Tibial nerve (tissue), 4 donors: Measurements from ENCODE around the gene RAPGEF6. TPM values are rescaled to one million over a fixed set of nuclear protein-coding genes. Genes with fewer than 3 reads are reported as not detected.

Source experiments
- DNase-seq, 2 donors: peaks; one replicate each; pipeline ENCODE4 v3.0.0-alpha.2; 2019; ENCODE audit warnings: low spot score in 2 of 2
- H3K27ac ChIP-seq, 4 donors: fragments of 200-600 bp; sonication (generic) in 3 of 4; one replicate each; pipeline ENCODE4 v1.5.1; 2017 to 2019; ENCODE audit warnings: mild to moderate bottlenecking in 1 of 4
- H3K27me3 ChIP-seq, 2 donors: fragments of 200-600 bp; sonication (generic) in 1 of 2; one replicate each; pipeline versions ENCODE4 v1.5.1 to v1.6.0; 2017 to 2019
- H3K36me3 ChIP-seq, 3 donors: fragments of 200-600 bp; sonication (generic); one replicate each; pipeline ENCODE4 v1.5.1; 2018 to 2019
- H3K4me1 ChIP-seq, 4 donors: fragments of 200-600 bp; sonication (generic) in 3 of 4; one replicate each; pipeline ENCODE4 v1.5.1; 2017 to 2019
- H3K4me3 ChIP-seq, 4 donors: fragments of 200-600 bp; sonication (generic) in 3 of 4; one replicate each; pipeline ENCODE4 v1.5.1; 2017 to 2019; ENCODE audit warnings: mild to moderate bottlenecking in 1 of 4, moderate library complexity in 1 of 4
- H3K9me3 ChIP-seq, 4 donors: fragments of 200-600 bp; sonication (generic) in 3 of 4; one replicate each; pipeline ENCODE4 v1.5.1; 2017 to 2019
- EP300 ChIP-seq, 2 donors: sonication (generic); formaldehyde crosslinking; IDR thresholded peaks; one replicate each; pipeline ENCODE4 v1.6.1; 2017; ENCODE audit warnings: antibody characterized with exemption in 2 of 2, mild to moderate bottlenecking in 1 of 2
- POLR2A ChIP-seq, 2 donors: fragments of 450-650 bp; IDR thresholded peaks; one replicate each; pipeline ENCODE4 v1.6.1; 2017; ENCODE audit warnings: antibody characterized with exemption in 2 of 2, mild to moderate bottlenecking in 2 of 2, moderate library complexity in 2 of 2
- WGBS, 2 donors: methylation state at CpG; one replicate each; pipeline ENCODE4 v1.1.5; 2018; 5-methylcytosine and 5-hydroxymethylcytosine counted together
- total RNA-seq, 4 donors: library from RNA; depleted of rRNA; stranded (reverse); fragments of >200 nt; gene quantifications; one replicate each; pipeline ENCODE4 v1.1.0, GENCODE V29; 2016
- TF ChIP-seq, protein P1 (sequence below), 5 experiments: fragments of 200-600 bp in 3 of 5; fragments of 450-650 bp in 2 of 5; sonication (generic) in 3 of 5; IDR thresholded peaks; one replicate each; pipeline ENCODE4 v1.5.1; 2016 to 2019; ENCODE audit warnings: antibody characterized with exemption in 5 of 5, mild to moderate bottlenecking in 3 of 5, moderate library complexity in 2 of 5

RAPGEF6 gene
- total RNA-seq, 4 donors from 2014 or later, result 25.1 to 36.4 (median 26.6) TPM

- TF ChIP-seq POLR2A (IDR thresholded peaks at IDR 0.05) (no peak), EP300 (IDR thresholded peaks at IDR 0.05) (no peak)
- Histone ChIP-seq H3K9me3 (no peaks in the 10 kb centered on the region), H3K36me3 (peaks cover 0 to 16% (median 0%) of the 10 kb centered on the region in 3 donors), H3K4me1 (peaks cover 0 to 11% (median 0%) of the 10 kb centered on the region in 4 donors), H3K4me3 (no peak overlapping the region), H3K27me3 (no peaks in the 10 kb centered on the region), H3K27ac (no peak overlapping the region)
- WGBS, 2 donors, result 86 to 87% methylated on average over 8 of the region's 8 CpGs
- no peak for DNase-seq
Measured at GRCh38 chr5:131563434-131564228, 71.4 kb downstream of the RAPGEF6 start.

DNA sequence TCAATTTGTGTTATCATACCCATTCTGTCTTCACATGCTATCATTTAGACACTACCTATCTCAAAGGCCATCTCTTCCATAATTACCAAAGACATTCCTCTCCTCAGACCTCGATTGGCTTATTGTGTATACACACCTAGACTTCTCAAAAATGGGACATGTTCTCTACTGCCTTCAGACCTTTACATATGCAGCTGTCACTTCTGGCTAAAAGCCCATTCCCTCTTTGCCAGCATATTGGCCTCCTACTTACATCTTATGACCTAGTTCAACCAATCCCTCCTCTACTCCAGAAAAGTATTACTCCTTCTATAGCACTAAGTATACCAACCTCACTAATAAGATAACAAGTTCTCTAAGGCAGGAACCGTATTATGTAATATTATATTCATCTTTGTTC lies 84.4 kb downstream of the RAPGEF6 start:
- no peaks in the 10 kb centered on the region for H3K9me3 ChIP-seq
- H3K36me3 ChIP-seq, result peaks cover 0 to 8% (median 0%) of the 10 kb centered on the region in 3 donors
- H3K4me3 ChIP-seq, result no peak overlapping the region
- no peak for DNase-seq
- 90 to 94% methylated on average over 2 of the region's 2 CpGs for WGBS, 2 donors
- H3K27me3 ChIP-seq, result no peaks in the 10 kb centered on the region
- H3K27ac ChIP-seq, result no peak overlapping the region
- TF ChIP-seq POLR2A (IDR thresholded peaks at IDR 0.05), result no peak
- no peak for TF ChIP-seq EP300 (IDR thresholded peaks at IDR 0.05)
- TF ChIP-seq, protein P1, sequence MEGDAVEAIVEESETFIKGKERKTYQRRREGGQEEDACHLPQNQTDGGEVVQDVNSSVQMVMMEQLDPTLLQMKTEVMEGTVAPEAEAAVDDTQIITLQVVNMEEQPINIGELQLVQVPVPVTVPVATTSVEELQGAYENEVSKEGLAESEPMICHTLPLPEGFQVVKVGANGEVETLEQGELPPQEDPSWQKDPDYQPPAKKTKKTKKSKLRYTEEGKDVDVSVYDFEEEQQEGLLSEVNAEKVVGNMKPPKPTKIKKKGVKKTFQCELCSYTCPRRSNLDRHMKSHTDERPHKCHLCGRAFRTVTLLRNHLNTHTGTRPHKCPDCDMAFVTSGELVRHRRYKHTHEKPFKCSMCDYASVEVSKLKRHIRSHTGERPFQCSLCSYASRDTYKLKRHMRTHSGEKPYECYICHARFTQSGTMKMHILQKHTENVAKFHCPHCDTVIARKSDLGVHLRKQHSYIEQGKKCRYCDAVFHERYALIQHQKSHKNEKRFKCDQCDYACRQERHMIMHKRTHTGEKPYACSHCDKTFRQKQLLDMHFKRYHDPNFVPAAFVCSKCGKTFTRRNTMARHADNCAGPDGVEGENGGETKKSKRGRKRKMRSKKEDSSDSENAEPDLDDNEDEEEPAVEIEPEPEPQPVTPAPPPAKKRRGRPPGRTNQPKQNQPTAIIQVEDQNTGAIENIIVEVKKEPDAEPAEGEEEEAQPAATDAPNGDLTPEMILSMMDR (IDR thresholded peaks at IDR 0.05), result no peak
- H3K4me1 ChIP-seq, result no peaks in the 10 kb centered on the region

GRCh38 chr5:131548176-131548575 lies 86.9 kb downstream of the RAPGEF6 start:
- 91% methylated on average over 2 of the region's 2 CpGs for WGBS, 2 donors
- DNase-seq, result no peak
- Histone ChIP-seq H3K27ac (peak overlapping the region in 1 of 4 donors; percentile 43), H3K36me3 (peaks cover 0 to 8% (median 0%) of the 10 kb centered on the region in 3 donors), H3K9me3 (no peaks in the 10 kb centered on the region), H3K4me3 (no peak overlapping the region), H3K27me3 (no peaks in the 10 kb centered on the region), H3K4me1 (no peaks in the 10 kb centered on the region)
- TF ChIP-seq EP300 (IDR thresholded peaks at IDR 0.05) (no peak), POLR2A (IDR thresholded peaks at IDR 0.05) (no peak)
- TF ChIP-seq, protein P1 (IDR thresholded peaks at IDR 0.05), result no peak

- no peak for TF ChIP-seq POLR2A (IDR thresholded peaks at IDR 0.05)
- TF ChIP-seq EP300 (IDR thresholded peaks at IDR 0.05), result no peak
- TF ChIP-seq, protein P1 (IDR thresholded peaks at IDR 0.05), result no peak
- Histone ChIP-seq H3K27me3 (no peaks in the 10 kb centered on the region), H3K9me3 (no peaks in the 10 kb centered on the region), H3K4me3 (no peak overlapping the region), H3K4me1 (no peaks in the 10 kb centered on the region), H3K36me3 (peaks cover 0 to 8% (median 0%) of the 10 kb centered on the region in 3 donors), H3K27ac (no peak overlapping the region)
- WGBS, 2 donors, result 91 to 92% methylated on average over 1 of the region's 1 CpG
- no peak for DNase-seq
Measured at GRCh38 chr5:131545845-131546244, 89.2 kb downstream of the RAPGEF6 start.

- H3K4me3 ChIP-seq, result no peak overlapping the region
Measured at GRCh38 chr5:131542723-131543122, 92.3 kb downstream of the RAPGEF6 start.

More at GRCh38 chr5:131542723-131543122, 92.3 kb downstream of the RAPGEF6 start:
- DNase-seq, result no peak
- TF ChIP-seq EP300 (IDR thresholded peaks at IDR 0.05), result no peak
- TF ChIP-seq, protein P1 (IDR thresholded peaks at IDR 0.05), result no peak
- no peak for TF ChIP-seq POLR2A (IDR thresholded peaks at IDR 0.05)
- H3K9me3 ChIP-seq, result no peaks in the 10 kb centered on the region
- H3K27me3 ChIP-seq, result no peaks in the 10 kb centered on the region
- no peaks in the 10 kb centered on the region for H3K4me1 ChIP-seq
- H3K27ac ChIP-seq, result no peak overlapping the region
- 98 to 100% methylated on average over 1 of the region's 1 CpG for WGBS, 2 donors
- peaks cover 0 to 5% (median 0%) of the 10 kb centered on the region in 3 donors for H3K36me3 ChIP-seq
